Measurements from ENCODE around the gene PTPN9. TPM values are rescaled to one million over a fixed set of nuclear protein-coding genes. Genes with fewer than 3 reads are reported as not detected.

PTPN9 gene
- 15.1 and 16.9 TPM in 2 replicates for total RNA-seq (2013; cell fraction: nucleolus; rRNA removed)
- total RNA-seq (2014; rRNA removed) (18.2 and 19.5 TPM in 2 replicates), total RNA-seq (2014; rRNA removed; fragmentation: Illumina TruSeq; extraction: Trizol) (17.3 and 17.9 TPM in 2 replicates), total RNA-seq (2021) (25.2 and 29.1 TPM in 2 replicates), polyA plus RNA-seq (2011; rRNA removed) (21.9 and 25.7 TPM in 2 replicates), polyA plus RNA-seq (2014; fragmentation: Illumina TruSeq; extraction: Trizol) (25.5 and 30.2 TPM in 2 replicates), polyA plus RNA-seq (2014; fragmentation: Nextera tagmentation; extraction: Ambion mirVana) (1 to 10 TPM; 7.8 to 8.9 TPM), polyA plus RNA-seq (2014; rRNA removed) (19.4 and 24.3 TPM in 2 replicates), polyA plus RNA-seq (2016; fragmentation: Nextera tagmentation; extraction: Ambion mirVana) (10 to 100 TPM; 11.7 to 18.7 TPM), polyA minus RNA-seq (2011; rRNA and poly(A)+ RNA removed) (27.9 and 33.5 TPM in 2 replicates), Bru-seq, nascent RNA (percentile 53 among the genes with signal in this experiment), BruChase-seq, experiment 1, labeled RNA remaining after a 6-hour chase (percentile 60 among the genes with signal in this experiment), BruChase-seq, experiment 2, labeled RNA remaining after a 2-hour chase (percentile 56 among the genes with signal in this experiment)
- 9.3 TPM for polyA plus RNA-seq (2011; ENCODE audit: low read depth)
- polyA plus RNA-seq (2011; cell fraction: cytosol; rRNA removed) = 24.2 and 28.7 TPM in 2 replicates
- 12.0 and 13.2 TPM in 2 replicates for polyA plus RNA-seq (2011; cell fraction: nucleus; rRNA removed)
- 12.9 and 13.2 TPM in 2 replicates for polyA plus RNA-seq (2012)
- 8.9 and 10.0 TPM in 2 replicates for polyA minus RNA-seq (2011; cell fraction: cytosol; rRNA and poly(A)+ RNA removed)
- polyA minus RNA-seq (2011; cell fraction: nucleus; rRNA and poly(A)+ RNA removed) = 7.4 and 7.7 TPM in 2 replicates
- long read RNA-seq, experiment 1, full-length matches to known transcripts = 1 of 3 reads
- long read RNA-seq, experiment 1, partial matches to known transcripts = 0 of 3 reads
- long read RNA-seq, experiment 1, other reads (novel, unspliced or antisense) = 2 of 3 reads
- long read RNA-seq, experiment 2, full-length matches to known transcripts = 3 of 16 reads
- long read RNA-seq, experiment 2, partial matches to known transcripts = 9 of 16 reads
- long read RNA-seq, experiment 2, other reads (novel, unspliced or antisense) = 4 of 16 reads

DNA sequence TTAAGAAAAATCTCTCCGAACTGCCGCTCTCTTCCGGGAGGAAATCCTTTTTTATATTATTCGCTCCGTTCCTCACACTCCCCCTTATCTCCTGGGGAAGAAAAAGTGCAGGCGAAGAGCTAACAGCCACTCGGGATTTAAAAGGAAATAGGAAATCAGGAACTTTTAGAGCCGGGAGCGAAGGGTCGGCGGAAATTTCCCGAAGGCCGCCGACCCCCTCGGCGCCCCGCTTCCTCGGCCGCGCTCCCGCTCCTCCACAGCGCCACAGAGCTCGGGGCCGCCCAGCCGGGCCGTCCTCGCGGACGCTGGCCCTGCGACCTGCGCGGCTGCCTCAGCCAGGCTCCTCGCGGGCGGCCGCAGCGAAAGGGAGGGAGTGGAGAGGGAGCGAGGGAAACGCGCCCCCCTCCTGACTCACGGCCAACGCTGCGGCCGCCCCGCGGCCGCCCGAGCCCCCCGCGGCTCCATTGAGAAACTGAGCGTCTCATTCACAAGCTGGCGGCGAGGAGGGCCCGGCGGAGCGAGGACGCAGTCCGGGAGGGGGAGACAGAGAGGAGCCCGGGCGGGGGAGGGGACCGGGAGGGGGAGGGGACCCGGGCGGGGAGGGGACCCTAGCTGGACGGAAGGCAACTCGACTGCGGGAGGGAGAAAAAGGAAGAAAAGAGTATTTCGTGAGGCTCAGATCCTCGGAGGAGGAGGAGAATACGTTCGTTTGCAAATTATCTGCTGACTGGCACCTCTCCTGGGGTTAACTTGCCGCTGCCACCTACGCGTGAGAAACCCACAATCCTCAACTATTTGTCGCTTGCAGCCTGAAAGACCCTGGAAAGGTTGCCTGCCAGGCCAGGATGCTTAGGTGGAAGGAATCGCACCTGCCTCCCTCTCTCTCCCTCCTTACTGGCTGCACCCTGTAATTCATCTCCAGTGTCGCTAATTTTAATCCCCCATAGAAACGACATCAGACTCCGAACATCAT lies at the start of gene PTPN9:
PTPN9 (minus strand) TSS at position 368 of the 973 bp plus-strand sequence. CDS start 539 bp downstream, outside the sequence.
- ChIA-PET POLR2A (interaction anchor here (0.6 to 2.6 kb wide), 5 partner anchors 10 to 209 kb away, joined by 3 to 41 read pairs (median 4); partner anchors contain the start of genes IMP3, SIN3A and SNUPN), CTCF (interaction anchor here (0.7 to 2.7 kb wide), 6 partner anchors 14 to 211 kb away, joined by 3 to 14 read pairs (median 4); partner anchors contain the start of genes MAN2C1 and SNUPN), SMC1A (ENCODE audit: uncharacterized antibody, unreplicated experiment) (interaction anchor here (0.7 to 1.3 kb wide), 2 partner anchors 115 to 125 kb away, joined by 3 to 5 read pairs; no protein-coding TSS in a partner anchor), RAD21 (ENCODE audit: unreplicated experiment) (interaction anchor here (1.0 to 2.4 kb wide), 5 partner anchors 47 to 211 kb away, joined by 3 to 18 read pairs (median 9); partner anchors contain the start of genes MAN2C1, SIN3A and SNUPN)
- ATAC-seq (peak; percentile 84), DNase-seq (ENCODE audit: low read depth, low spot score) (no peak), FAIRE-seq (peak; percentile 27)
- in situ Hi-C loops (cut with MboI) (no loop called here), intact Hi-C loops (cut with micrococcal nuclease; ENCODE audit: unreplicated experiment) (loop anchor here (5.0 kb wide), 1 partner anchor 48 kb away; the partner anchor contains the start of gene SNUPN)
- Histone ChIP-seq H3K4me2 (ENCODE audit: control insufficient read depth, insufficient read depth) (peak within 1 kb of the TSS; percentile 74), H3K9ac (ENCODE audit: control insufficient read depth, insufficient read depth, low read length) (peak within 1 kb of the TSS; percentile 92), H4K20me1 (ENCODE audit: control insufficient read depth, insufficient read depth) (no peaks in the 10 kb centered on the region; the same call in 1 of the 2 replicates), H3K4me3 (peak within 1 kb of the TSS; percentile 86), H2AFZ (ENCODE audit: control insufficient read depth, low read depth, low read length) (peak within 1 kb of the TSS; percentile 86), H3K4me1 (ENCODE audit: control insufficient read depth, insufficient read depth, low read length) (peaks cover 3% of the 10 kb centered on the region; the same call in 1 of the 2 replicates), H3K27me3 (replicated peaks in 1 of 2; ENCODE audit: control insufficient read depth in 2 of 2, insufficient read depth in 2 of 2, low read length in 1 of 2) (no peaks in the 10 kb centered on the region), H3K27ac (ENCODE audit: control insufficient read depth, insufficient read depth) (peak within 1 kb of the TSS; percentile 79), H3K79me2 (ENCODE audit: control insufficient read depth, insufficient read depth, low read length) (peaks cover 43% of the 10 kb centered on the region), H3K36me3 (ENCODE audit: control insufficient read depth in 2 of 2, insufficient read depth in 2 of 2, low read length in 1 of 2) (no peaks in the 10 kb centered on the region), H3K9me3 (replicated peaks; ENCODE audit: control insufficient read depth, insufficient read depth, low read length) (no peaks in the 10 kb centered on the region)
- no TSS peak for BruUV-seq (replicated peaks)
- 2% methylated on average over 55 of the region's 78 CpGs for WGBS (ENCODE audit: insufficient coverage, insufficient replicate concordance, low lambda C conversion rate, missing lambda C conversion rate)
- TF ChIP-seq POLR2A (IDR thresholded peaks at IDR 0.05; ENCODE audit: low read depth, low read length) (peak; percentile 76), ZSCAN29 (IDR thresholded peaks at IDR 0.05) (0 out of 2 replicates have a peak, but pooled peaks have one; percentile 50), IKZF1 (conservative IDR thresholded peaks at IDR 0.05) (peak; percentile 41; the same call in 1 of the 2 replicates), SPI1 (IDR thresholded peaks at IDR 0.05; ENCODE audit: borderline replicate concordance, insufficient read depth, low read depth, low read length) (no peak), FOXM1 (IDR thresholded peaks at IDR 0.05; ENCODE audit: low read depth, low read length) (0 out of 2 replicates have a peak, but pooled peaks have one; percentile 24), EGR1 (IDR thresholded peaks at IDR 0.05; ENCODE audit: borderline replicate concordance in 1 of 2, low read depth in 2 of 2, low read length in 2 of 2) (peak in 1 of 2 experiments; percentile 13; a peak in 2 of 3 replicates), GATAD2B (conservative IDR thresholded peaks at IDR 0.05; ENCODE audit: low read depth) (peak; percentile 22; the same call in 1 of the 2 replicates), BRCA1 (IDR thresholded peaks at IDR 0.05; ENCODE audit: low read depth, low read length) (no peak), YY1 (IDR thresholded peaks at IDR 0.05; ENCODE audit: low read depth, low read length) (peak; percentile 80), TAF1 (IDR thresholded peaks at IDR 0.05; ENCODE audit: borderline replicate concordance, low read depth, low read length) (peak; percentile 63; the same call in 1 of the 2 replicates), ASH2L (IDR thresholded peaks at IDR 0.05; ENCODE audit: borderline replicate concordance, low read depth) (0 out of 2 replicates have a peak, but pooled peaks have one; percentile 66), RELA (IDR thresholded peaks at IDR 0.05; ENCODE audit: borderline replicate concordance, partially characterized antibody) (no peak)
- TF ChIP-seq, protein P1, sequence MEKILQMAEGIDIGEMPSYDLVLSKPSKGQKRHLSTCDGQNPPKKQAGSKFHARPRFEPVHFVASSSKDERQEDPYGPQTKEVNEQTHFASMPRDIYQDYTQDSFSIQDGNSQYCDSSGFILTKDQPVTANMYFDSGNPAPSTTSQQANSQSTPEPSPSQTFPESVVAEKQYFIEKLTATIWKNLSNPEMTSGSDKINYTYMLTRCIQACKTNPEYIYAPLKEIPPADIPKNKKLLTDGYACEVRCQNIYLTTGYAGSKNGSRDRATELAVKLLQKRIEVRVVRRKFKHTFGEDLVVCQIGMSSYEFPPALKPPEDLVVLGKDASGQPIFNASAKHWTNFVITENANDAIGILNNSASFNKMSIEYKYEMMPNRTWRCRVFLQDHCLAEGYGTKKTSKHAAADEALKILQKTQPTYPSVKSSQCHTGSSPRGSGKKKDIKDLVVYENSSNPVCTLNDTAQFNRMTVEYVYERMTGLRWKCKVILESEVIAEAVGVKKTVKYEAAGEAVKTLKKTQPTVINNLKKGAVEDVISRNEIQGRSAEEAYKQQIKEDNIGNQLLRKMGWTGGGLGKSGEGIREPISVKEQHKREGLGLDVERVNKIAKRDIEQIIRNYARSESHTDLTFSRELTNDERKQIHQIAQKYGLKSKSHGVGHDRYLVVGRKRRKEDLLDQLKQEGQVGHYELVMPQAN (conservative IDR thresholded peaks at IDR 0.05) = peak; percentile 37; the same call in 1 of the 2 replicates
- TF ChIP-seq, protein P2, sequence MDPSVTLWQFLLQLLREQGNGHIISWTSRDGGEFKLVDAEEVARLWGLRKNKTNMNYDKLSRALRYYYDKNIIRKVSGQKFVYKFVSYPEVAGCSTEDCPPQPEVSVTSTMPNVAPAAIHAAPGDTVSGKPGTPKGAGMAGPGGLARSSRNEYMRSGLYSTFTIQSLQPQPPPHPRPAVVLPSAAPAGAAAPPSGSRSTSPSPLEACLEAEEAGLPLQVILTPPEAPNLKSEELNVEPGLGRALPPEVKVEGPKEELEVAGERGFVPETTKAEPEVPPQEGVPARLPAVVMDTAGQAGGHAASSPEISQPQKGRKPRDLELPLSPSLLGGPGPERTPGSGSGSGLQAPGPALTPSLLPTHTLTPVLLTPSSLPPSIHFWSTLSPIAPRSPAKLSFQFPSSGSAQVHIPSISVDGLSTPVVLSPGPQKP (IDR thresholded peaks at IDR 0.05; ENCODE audit: low read depth, low read length) = no peak
